ENCODE measurements around the gene NFASC.

The NFASC gene

GRCh38 chr1:205012391-205013140 lies 141.9 kb downstream of the NFASC start:
- DNase-seq, result peak in 1 of 14 donors; percentile 28

- peak in 10 of 14 donors; percentile 19 to 69 (median 39) for DNase-seq
These were observed 143.2 kb downstream of the NFASC start for GRCh38 chr1:205013683-205014367.

GRCh38 chr1:205014783-205015182 lies 144.1 kb downstream of the NFASC start:
- DNase-seq, result peak in 1 of 14 donors; percentile 47

GRCh38 chr1:205015241-205015640 lies 144.6 kb downstream of the NFASC start:
- peak in 1 of 14 donors; percentile 65 for DNase-seq

- no peak for DNase-seq
These were observed 145.4 kb downstream of the NFASC start for GRCh38 chr1:205016075-205016474.

GRCh38 chr1:205016584-205016983 lies 145.9 kb downstream of the NFASC start:
- no peak for DNase-seq

GRCh38 chr1:205017001-205017400 lies 146.3 kb downstream of the NFASC start:
- DNase-seq, result peak in 1 of 14 donors; percentile 56

- DNase-seq, result no peak
These were observed 147.1 kb downstream of the NFASC start for GRCh38 chr1:205017766-205018165.

- DNase-seq, result no peak
These were observed 147.7 kb downstream of the NFASC start for GRCh38 chr1:205018381-205018780.

- peak in 6 of 14 donors; percentile 22 to 43 (median 24) for DNase-seq
These were observed 149.8 kb downstream of the NFASC start for GRCh38 chr1:205020466-205020865.

- DNase-seq, result no peak
These were observed 154.0 kb downstream of the NFASC start for GRCh38 chr1:205024679-205025078.

- no peak for DNase-seq
These were observed 154.6 kb downstream of the NFASC start for GRCh38 chr1:205025239-205025638.

- no peak for DNase-seq
These were observed 155.5 kb downstream of the NFASC start for GRCh38 chr1:205026181-205026580.

GRCh38 chr1:205028390-205028789 lies 157.7 kb downstream of the NFASC start:
- no peak for DNase-seq

GRCh38 chr1:205028924-205029323 lies 158.3 kb downstream of the NFASC start:
- DNase-seq, result no peak

GRCh38 chr1:205030241-205030640 lies 159.6 kb downstream of the NFASC start:
- DNase-seq, result no peak

GRCh38 chr1:205030896-205031295 lies 160.2 kb downstream of the NFASC start:
- no peak for DNase-seq

- DNase-seq, result peak in 1 of 14 donors; percentile 89
These were observed 161.8 kb downstream of the NFASC start for GRCh38 chr1:205032508-205032907.

GRCh38 chr1:205037539-205037938 lies 166.9 kb downstream of the NFASC start:
- peak in 2 of 14 donors; percentile 29 to 34 for DNase-seq

GRCh38 chr1:205038132-205038786 lies 167.6 kb downstream of the NFASC start:
- DNase-seq, result no peak

GRCh38 chr1:205041001-205041715 lies 170.5 kb downstream of the NFASC start:
- peak in 1 of 14 donors; percentile 52 for DNase-seq
